ENCODE results near the gene TAS1R3. TPM values are rescaled to one million over a fixed set of nuclear protein-coding genes. Genes with fewer than 3 reads are reported as not detected.
A peak's percentile ranks its signal among the peaks of the same experiment; 100 is the strongest.

The TAS1R3 gene
- total RNA-seq, 1 donor from 2014 or later = 0.24 TPM

DNA sequence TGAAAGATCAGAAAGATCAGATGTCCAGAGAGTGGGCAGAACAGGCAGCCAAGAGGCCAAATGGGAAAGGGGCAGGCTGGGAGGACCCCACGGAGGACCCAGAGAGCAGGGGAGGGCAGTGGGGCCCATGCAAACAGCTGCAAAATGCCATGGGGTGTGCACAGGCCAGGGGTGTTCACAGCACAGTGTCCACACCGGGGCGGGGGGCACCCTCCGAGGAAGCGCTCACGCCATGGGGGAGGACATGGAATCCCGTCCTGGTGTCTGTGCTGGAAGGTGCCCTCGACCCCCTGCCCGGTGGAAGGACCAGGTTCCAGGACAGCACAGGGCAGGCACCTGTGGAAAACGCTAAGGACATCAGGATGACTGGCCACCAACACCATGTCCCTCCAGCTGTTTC, 8.1 kb upstream of the TAS1R3 start:
- DNase-seq (ENCODE audit: low spot score) = no peak

DNA sequence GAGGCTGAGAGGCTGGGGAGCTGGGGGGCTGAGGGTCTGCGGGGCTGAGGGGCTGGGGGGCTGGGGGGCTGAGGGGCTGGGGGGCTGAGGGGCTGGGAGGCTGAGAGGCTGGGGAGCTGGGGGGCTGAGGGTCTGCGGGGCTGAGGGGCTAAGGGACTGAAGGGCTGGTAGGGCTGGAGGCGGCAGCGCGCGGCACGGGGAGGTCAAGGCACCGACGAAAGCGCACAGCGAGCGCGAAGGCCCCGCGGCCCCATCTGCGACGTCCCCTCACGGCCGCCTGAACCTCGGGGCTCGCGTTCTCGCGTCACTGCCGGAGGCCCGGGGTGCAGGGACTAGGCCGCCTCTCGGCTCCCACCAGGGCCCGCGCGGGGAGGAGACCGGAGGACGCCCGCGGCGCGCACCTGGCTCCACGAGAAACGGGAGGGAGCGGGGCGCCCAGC, 7.0 kb upstream of the TAS1R3 start:
- no peak for DNase-seq (ENCODE audit: low spot score)

DNA sequence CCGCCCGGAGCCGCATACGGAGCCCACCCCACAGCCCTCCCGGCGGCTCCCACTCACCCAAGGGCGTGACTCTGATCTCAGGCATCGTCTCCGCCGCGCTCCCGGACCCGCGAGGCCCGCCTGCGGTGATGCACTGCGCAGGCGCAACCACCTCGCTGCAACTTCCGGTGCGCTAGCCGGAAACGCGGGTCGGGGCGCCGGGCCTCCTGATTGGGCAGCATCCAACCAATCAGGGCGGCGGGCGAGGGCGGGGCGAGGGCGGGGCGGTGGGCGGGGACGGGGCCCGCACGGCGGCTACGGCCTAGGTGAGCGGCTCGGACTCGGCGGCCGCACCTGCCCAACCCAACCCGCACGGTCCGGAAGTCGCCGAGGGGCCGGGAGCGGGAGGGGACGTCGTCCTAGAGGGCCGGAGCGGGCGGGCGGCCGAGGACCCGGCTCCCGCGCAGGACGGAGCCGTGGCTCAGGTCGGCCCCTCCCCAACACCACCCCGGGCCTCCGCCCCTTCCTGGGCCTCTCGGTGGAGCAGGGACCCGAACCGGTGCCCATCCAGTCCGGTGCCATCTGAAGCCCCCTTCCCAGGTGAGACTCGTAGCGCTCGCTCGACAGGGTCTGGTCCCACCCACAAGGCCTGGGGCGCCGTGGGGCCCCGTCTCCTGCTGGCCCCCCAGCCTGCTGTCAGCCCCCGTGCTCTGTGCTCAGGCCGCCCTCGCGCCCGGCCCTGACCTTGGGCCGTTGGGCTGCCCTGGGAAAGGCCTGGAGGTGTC, 6.4 kb upstream of the TAS1R3 start, which contains the start of the genes CPTP and INTS11:
CPTP (plus strand) TSS at position 279 of the 764 bp plus-strand sequence. CDS start 2,109 bp downstream, outside the sequence.
INTS11 (minus strand) TSS at position 137 of the 764 bp plus-strand sequence; CDS start at position 85, 52 bp downstream.
- DNase-seq (ENCODE audit: low spot score) = peak; percentile 94

DNA sequence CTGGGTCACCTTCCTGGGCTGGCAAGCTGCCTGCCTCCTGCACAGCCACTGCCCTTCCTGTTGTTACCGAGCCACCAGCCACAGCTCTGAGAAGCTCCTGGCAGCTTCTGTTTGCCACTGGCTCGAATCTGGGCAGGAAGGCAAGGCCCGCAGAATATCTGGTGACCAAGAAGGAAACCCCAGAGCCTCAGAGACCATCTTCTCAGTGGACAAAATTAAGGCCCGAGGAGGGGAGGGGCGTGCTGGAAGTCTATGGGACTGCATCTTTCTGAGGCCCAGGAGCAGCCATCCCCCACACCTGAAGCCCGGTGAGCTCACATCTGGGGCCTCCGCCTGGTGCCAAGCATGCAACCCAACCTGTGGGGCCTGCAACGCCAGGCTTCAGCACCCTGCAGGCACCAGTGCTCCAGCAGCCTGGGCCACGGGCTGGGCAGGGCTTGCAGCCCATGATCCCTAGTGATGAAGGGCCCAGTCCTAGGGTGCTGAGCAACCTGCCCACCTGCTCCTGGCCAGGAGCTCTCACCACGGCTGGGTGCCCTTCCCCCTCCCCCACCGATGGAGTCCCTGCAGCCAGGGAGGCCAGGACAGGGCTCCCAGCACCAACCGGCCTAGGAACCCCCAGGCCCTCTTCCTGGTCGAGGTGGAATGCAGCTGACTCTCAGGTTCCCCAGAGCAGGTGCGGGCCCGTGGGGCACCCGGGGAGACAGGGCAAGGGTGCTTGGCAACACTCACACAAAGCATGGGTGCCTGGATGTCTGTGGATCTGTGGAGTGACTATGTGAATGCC, 5.6 kb upstream of the TAS1R3 start:
- DNase-seq (ENCODE audit: low spot score) = no peak

DNA sequence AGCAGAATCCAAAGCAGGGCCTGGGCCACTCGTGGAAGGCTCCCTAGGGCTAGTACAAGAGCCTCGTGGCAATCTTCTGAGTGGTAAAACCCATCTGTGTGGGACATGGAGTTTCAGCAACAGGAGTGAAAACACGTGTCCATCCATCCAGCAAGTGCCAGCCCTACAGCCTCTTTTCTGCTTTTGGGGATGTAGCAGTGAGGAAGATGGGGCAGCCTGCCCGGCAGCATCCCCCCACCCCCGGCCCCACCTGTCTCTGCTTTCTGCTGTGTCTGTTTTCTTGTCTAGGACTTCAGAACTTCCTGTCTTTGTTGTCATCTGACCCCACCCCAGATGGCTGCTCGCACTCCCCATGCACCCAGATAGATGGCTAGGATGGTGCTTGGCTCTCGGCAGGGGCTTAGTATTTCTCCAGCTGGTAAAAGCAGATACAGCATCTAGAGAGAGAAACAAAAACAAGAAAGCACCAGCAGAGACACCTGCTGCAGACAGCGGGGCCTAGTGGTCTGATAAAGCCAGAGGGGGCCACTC, 4.9 kb upstream of the TAS1R3 start:
- no peak for DNase-seq (ENCODE audit: low spot score)

DNA sequence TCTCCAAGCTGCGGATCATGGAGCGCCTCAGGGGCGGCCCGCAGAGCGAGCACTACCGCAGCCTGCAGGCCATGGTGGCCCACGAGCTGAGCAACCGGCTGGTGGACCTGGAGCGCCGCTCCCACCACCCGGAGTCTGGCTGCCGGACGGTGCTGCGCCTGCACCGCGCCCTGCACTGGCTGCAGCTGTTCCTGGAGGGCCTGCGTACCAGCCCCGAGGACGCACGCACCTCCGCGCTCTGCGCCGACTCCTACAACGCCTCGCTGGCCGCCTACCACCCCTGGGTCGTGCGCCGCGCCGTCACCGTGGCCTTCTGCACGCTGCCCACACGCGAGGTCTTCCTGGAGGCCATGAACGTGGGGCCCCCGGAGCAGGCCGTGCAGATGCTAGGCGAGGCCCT, 3.8 kb upstream of the TAS1R3 start:
- DNase-seq (ENCODE audit: low spot score) = no peak

DNA sequence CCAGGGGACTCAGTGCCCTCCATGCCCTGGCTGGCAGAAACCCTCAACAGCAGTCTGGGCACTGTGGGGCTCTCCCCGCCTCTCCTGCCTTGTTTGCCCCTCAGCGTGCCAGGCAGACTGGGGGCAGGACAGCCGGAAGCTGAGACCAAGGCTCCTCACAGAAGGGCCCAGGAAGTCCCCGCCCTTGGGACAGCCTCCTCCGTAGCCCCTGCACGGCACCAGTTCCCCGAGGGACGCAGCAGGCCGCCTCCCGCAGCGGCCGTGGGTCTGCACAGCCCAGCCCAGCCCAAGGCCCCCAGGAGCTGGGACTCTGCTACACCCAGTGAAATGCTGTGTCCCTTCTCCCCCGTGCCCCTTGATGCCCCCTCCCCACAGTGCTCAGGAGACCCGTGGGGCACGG, 2.8 kb upstream of the TAS1R3 start:
- no peak for DNase-seq (ENCODE audit: low spot score)

DNA sequence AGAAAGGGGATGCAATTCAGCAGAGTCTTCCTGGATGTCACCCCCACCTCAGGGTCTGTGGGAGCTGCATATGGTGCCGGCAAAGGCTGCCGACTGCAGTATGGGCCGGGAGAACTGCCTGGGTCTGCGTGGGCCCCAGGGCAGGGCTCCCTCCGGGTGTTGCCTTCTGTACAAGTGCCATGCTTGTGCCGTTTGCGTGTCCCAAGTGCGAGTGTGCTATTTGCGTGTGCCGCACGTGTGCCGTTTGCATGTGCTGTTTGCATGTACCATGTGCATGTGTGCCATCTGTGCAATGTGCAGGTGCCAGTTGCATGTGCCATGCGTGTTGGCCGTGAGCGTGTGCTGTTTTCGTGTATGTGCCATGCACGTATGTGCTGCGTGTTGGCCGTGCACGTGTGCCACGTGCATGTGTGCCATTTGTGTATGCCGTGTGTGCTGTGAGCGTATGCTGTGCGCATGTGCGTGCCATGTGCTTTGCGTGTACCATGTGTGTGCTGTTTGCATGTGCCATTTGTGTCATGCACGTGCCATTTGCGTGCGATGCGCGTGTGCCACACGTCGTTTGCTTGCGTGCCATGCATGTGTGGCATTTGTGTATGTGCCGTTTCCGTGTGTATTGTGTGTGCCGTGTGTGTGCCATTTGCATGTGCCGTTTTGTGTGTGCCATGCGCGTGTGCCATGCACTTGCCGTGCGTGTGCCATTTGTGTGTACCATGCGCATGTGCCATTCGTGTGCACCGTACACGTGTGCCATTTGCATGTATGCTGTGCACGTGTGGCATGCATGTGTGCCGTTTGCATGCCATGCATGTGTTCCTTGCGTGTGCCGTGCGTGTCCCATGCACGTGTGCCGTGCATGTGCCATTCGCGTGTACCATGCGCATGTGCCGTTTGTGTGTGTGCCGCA, 1.5 kb upstream of the TAS1R3 start:
- no peak for DNase-seq (ENCODE audit: low spot score)

DNA sequence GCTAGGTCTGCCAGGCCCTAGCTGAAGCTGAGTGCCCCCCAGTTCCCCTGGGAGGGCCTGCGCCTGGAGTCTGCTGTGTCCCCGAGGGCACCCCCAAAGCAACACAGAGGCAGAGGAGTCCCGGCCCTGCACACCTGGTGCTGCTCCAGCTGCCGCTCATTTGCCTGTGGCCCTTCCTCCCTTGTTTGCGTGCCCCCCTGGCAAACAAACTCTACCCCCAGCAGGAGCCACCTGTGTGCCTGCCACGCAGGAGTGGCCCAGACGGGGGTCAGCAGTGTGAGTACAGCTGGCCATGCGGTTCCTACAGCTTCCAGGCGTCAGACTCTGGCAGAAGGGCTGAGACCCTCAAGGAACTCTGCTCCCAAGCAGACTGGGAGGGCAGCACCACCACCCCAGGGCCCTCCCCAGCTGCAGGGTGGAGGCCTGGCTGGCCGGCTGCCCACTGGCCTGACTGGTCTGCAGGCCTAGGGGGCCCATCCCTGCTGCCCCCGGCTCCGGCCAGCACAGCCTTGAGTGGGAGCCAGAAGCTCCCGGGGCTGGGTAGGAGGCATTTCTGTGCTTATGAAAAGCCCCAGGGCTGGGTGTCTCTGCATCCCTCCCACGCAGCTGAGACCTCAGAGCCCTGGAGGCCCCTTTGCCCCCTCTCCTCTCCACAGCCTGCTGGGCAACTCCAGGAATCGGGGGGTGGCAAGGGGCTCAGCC, 563 bp upstream of the TAS1R3 start:
- no peak for DNase-seq (ENCODE audit: low spot score)

DNA sequence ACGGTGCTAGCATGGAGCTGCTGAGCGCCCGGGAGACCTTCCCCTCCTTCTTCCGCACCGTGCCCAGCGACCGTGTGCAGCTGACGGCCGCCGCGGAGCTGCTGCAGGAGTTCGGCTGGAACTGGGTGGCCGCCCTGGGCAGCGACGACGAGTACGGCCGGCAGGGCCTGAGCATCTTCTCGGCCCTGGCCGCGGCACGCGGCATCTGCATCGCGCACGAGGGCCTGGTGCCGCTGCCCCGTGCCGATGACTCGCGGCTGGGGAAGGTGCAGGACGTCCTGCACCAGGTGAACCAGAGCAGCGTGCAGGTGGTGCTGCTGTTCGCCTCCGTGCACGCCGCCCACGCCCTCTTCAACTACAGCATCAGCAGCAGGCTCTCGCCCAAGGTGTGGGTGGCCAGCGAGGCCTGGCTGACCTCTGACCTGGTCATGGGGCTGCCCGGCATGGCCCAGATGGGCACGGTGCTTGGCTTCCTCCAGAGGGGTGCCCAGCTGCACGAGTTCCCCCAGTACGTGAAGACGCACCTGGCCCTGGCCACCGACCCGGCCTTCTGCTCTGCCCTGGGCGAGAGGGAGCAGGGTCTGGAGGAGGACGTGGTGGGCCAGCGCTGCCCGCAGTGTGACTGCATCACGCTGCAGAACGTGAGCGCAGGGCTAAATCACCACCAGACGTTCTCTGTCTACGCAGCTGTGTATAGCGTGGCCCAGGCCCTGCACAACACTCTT, 1.1 kb downstream of the TAS1R3 start:
- DNase-seq (ENCODE audit: low spot score) = no peak

DNA sequence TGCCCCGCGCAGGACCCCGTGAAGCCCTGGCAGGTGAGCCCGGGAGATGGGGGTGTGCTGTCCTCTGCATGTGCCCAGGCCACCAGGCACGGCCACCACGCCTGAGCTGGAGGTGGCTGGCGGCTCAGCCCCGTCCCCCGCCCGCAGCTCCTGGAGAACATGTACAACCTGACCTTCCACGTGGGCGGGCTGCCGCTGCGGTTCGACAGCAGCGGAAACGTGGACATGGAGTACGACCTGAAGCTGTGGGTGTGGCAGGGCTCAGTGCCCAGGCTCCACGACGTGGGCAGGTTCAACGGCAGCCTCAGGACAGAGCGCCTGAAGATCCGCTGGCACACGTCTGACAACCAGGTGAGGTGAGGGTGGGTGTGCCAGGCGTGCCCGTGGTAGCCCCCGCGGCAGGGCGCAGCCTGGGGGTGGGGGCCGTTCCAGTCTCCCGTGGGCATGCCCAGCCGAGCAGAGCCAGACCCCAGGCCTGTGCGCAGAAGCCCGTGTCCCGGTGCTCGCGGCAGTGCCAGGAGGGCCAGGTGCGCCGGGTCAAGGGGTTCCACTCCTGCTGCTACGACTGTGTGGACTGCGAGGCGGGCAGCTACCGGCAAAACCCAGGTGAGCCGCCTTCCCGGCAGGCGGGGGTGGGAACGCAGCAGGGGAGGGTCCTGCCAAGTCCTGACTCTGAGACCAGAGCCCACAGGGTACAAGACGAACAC, 1.8 kb downstream of the TAS1R3 start:
- DNase-seq (ENCODE audit: low spot score) = no peak

DNA sequence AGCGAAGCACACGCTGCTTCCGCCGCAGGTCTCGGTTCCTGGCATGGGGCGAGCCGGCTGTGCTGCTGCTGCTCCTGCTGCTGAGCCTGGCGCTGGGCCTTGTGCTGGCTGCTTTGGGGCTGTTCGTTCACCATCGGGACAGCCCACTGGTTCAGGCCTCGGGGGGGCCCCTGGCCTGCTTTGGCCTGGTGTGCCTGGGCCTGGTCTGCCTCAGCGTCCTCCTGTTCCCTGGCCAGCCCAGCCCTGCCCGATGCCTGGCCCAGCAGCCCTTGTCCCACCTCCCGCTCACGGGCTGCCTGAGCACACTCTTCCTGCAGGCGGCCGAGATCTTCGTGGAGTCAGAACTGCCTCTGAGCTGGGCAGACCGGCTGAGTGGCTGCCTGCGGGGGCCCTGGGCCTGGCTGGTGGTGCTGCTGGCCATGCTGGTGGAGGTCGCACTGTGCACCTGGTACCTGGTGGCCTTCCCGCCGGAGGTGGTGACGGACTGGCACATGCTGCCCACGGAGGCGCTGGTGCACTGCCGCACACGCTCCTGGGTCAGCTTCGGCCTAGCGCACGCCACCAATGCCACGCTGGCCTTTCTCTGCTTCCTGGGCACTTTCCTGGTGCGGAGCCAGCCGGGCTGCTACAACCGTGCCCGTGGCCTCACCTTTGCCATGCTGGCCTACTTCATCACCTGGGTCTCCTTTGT, 2.6 kb downstream of the TAS1R3 start:
- DNase-seq (ENCODE audit: low spot score) = no peak

DNA sequence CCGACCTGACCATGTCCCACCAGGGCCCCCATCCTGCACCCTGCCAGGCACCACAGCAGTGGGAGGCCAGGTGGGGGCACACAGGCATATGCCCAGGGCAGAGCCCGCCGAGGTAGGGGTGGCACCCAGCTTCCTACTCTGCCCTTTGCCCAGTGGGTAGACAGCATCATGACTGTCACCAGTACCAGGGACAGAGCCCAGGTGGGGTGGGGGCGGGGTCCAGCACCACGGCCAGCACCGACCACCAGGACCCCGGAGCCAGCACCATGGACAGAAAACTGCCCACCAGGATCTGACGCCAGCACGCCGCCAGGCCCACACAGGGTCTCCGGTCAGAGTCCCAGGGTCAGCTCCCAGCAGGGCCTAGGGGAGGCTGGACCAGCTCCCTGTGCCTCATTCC, 3.8 kb downstream of the TAS1R3 start:
- no peak for DNase-seq (ENCODE audit: low spot score)

DNA sequence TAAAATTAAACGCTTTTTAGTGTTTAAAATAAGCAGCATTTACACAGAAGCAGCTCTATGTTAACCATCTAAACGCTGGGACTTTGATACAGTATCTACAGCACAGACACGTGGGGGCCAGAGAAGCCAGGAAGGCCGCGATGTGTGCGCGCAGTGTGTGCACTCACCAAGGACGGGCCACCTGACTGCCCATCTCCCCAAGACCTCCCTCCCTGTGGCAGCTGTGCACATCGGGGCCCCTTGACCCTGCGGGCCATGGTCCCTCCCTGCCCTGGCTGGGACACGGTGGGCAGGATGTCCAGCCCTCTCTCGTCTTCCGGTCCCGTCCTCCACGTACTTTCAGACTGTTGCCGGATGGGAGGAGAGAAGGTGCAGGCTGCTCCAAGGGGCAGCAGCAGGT, 4.2 kb downstream of the TAS1R3 start:
- DNase-seq (ENCODE audit: low spot score) = no peak

DNA sequence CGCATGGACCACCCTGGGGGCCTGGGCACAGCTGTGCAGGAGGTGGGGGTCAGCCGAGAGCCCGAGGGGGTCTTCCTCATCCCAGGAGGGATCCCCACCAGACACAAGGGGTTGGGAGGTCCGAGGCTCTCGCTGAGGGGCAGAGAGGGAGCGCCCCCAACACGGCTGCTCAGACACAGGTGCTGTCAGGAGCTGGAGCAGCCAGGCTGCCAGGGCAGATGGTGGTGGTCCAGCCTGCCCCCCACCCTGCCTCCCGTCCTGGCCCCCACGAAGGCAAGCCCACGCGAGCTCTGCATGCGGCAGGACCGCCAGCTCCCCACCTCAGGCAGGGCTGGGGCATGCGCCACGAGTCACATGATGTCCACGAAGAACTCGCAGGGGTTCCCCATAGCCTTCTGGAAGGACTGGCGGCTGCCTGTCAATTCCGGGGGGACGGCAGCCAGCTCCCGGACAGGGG, 4.7 kb downstream of the TAS1R3 start:
- no peak for DNase-seq (ENCODE audit: low spot score)

DNA sequence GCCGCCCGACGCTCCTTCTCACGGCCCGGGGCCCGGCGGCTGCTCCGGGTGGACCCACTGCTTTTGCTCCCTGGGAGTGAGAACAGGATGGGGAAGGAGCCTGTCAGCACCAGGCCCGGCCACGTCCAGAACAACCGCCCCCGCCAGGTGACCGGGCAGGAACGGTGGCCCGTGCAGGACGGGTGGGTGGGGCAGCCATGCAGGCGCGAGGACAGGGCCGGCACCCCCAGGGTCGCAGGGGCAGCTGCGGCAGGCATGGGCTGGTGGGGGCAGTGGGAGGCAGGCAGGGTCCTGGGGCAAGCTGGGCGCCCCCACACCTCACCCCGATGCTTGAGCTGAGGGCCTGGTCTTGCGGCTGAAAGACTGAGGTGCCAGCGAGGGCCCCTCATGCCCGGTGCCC, 5.4 kb downstream of the TAS1R3 start:
- DNase-seq (ENCODE audit: low spot score) = no peak

DNA sequence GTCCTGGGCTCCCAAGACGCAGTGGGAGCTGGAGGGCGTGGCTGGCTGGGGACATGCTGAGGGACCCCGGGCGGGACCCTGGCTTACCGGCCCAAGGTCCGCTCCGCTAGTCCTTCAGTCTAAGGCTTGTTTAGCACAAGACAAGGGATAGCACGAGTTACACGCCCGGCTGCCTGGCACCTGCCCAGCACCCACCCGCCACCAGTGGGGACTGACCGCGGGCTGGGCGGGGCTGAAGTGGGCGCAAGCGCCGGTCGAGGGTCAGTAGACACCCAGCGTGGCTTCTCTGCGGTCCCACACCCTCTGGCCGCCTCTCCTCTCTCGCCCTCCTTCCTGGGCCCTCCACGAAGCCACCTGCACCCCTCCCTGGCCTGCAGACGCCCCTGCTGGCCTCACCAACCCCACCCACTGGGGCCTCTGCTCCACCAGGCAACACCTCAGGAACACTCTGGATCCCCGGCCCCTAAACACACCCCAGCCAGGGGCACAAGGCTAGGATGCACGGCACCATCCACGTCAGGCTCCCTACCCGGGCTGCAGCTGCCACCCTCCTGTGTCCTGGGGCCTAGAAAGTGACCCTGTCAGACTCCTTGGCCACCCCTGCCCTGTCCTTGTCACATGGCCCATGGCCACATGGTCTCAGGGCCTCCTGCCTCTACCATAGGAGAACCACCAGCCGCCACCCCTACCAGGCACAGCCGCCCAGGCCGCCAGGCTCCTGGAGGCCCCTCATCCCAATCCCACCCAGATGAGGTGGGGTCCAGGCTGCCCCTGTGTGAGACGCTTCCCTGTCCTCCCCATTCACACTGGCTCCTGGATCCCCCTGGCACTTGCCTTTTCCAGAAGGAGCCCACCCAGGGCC, 6.1 kb downstream of the TAS1R3 start:
- no peak for DNase-seq (ENCODE audit: low spot score)

DNA sequence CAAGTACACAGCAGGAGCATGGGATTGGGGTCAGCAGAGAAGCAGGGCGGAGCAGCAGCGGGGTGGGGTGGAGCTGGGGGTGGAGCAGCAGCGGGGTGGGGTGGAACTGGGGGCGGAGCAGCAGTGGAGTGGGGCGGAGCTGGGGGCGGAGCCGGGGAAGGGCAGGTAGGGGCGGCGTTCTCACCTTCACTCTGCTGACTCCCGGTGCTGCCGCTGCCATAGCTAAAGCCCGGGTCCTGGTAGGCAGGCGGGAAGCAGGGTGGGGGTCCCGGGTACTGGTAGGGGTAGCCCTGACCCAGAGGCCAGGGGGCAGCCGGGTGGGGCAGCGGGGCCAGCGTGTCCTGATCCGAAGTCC, 6.7 kb downstream of the TAS1R3 start:
- DNase-seq (ENCODE audit: low spot score) = no peak

All from umbilical cord (tissue), 2 donors.